HEK293 (cell line): ENCODE measurements around the gene TIGAR.

Experiments used
- GFI1B ChIP-seq: fragments of 450-650 bp; formaldehyde crosslinking; IDR thresholded peaks from 2 replicates; pipeline ENCODE4 v1.5.1; 2016; ENCODE audit warnings: missing biosample characterization, missing genetic modification characterization
- ZFP41 ChIP-seq: fragments of 450-650 bp; formaldehyde crosslinking; IDR thresholded peaks from 2 replicates; pipeline ENCODE4 v1.5.1; 2016; ENCODE audit warnings: missing biosample characterization, missing genetic modification characterization, borderline replicate concordance
- ZNF132 ChIP-seq: fragments of 450-650 bp; formaldehyde crosslinking; IDR thresholded peaks from 2 replicates; pipeline ENCODE4 v1.5.1; 2017; ENCODE audit warnings: missing biosample characterization, missing genetic modification characterization, borderline replicate concordance
- ZNF174 ChIP-seq: fragments of 450-650 bp; formaldehyde crosslinking; IDR thresholded peaks from 2 replicates; pipeline ENCODE4 v1.5.0; 2017; ENCODE audit warnings: missing biosample characterization, mild to moderate bottlenecking, missing genetic modification characterization
- ZNF2 ChIP-seq: fragments of 450-650 bp; formaldehyde crosslinking; IDR thresholded peaks from 2 replicates; pipeline ENCODE4 v1.5.1; 2016; ENCODE audit warnings: missing biosample characterization, missing genetic modification characterization
- ZNF211 ChIP-seq: fragments of 450-650 bp; formaldehyde crosslinking; IDR thresholded peaks from 2 replicates; pipeline ENCODE4 v1.5.1; 2016; ENCODE audit warnings: low read depth, missing biosample characterization, missing genetic modification characterization
- ZNF391 ChIP-seq: fragments of 450-650 bp; formaldehyde crosslinking; IDR thresholded peaks from 2 replicates; pipeline ENCODE4 v1.5.1; 2016; ENCODE audit warnings: low read depth, missing biosample characterization, missing genetic modification characterization, borderline replicate concordance
- ZNF404 ChIP-seq: fragments of 450-650 bp; formaldehyde crosslinking; IDR thresholded peaks from 2 replicates; pipeline ENCODE4 v1.5.1; 2017; ENCODE audit warnings: missing biosample characterization, missing genetic modification characterization
- ZNF416 ChIP-seq: fragments of 450-650 bp; formaldehyde crosslinking; IDR thresholded peaks from 2 replicates; pipeline ENCODE4 v1.5.1; 2016; ENCODE audit warnings: missing biosample characterization, missing genetic modification characterization
- ZNF48 ChIP-seq: fragments of 450-650 bp; formaldehyde crosslinking; IDR thresholded peaks from 2 replicates; pipeline ENCODE4 v1.5.1; 2016; ENCODE audit warnings: missing biosample characterization, missing genetic modification characterization
- ZNF548 ChIP-seq: fragments of 450-650 bp; formaldehyde crosslinking; IDR thresholded peaks from 2 replicates; pipeline ENCODE4 v1.5.1; 2016; ENCODE audit warnings: missing biosample characterization, missing genetic modification characterization
- ZNF585B ChIP-seq: fragments of 450-650 bp; formaldehyde crosslinking; IDR thresholded peaks from 2 replicates; pipeline ENCODE4 v1.5.1; 2016; ENCODE audit warnings: missing biosample characterization, missing genetic modification characterization
- ZNF660 ChIP-seq: fragments of 450-650 bp; IDR thresholded peaks from 2 replicates; pipeline ENCODE4 v1.5.1; 2018; ENCODE audit warnings: missing biosample characterization, mild to moderate bottlenecking, missing genetic modification characterization
- TF ChIP-seq, protein P1 (sequence below): fragments of 450-650 bp; formaldehyde crosslinking; IDR thresholded peaks from 2 replicates; pipeline ENCODE4 v1.5.1; 2016; ENCODE audit warnings: missing biosample characterization, missing genetic modification characterization, borderline replicate concordance
- TF ChIP-seq, protein P2 (sequence below): fragments of 450-650 bp; formaldehyde crosslinking; optimal IDR thresholded peaks from 2 replicates; pipeline ENCODE3; 2016; ENCODE audit warnings: missing biosample characterization, mild to moderate bottlenecking, missing genetic modification characterization
- TF ChIP-seq, protein P3 (sequence below): fragments of 450-650 bp; formaldehyde crosslinking; IDR thresholded peaks from 2 replicates; pipeline ENCODE4 v1.5.1; 2017; ENCODE audit warnings: missing biosample characterization, mild to moderate bottlenecking, missing genetic modification characterization, moderate library complexity
- TF ChIP-seq, protein P4 (sequence below): fragments of 450-650 bp; formaldehyde crosslinking; IDR thresholded peaks from 2 replicates; pipeline ENCODE4 v1.5.1; 2017; ENCODE audit warnings: missing biosample characterization, missing genetic modification characterization
- TF ChIP-seq, protein P5 (sequence below): fragments of 450-650 bp; formaldehyde crosslinking; IDR thresholded peaks from 2 replicates; pipeline ENCODE4 v1.5.1; 2016; ENCODE audit warnings: missing biosample characterization, missing genetic modification characterization
- TF ChIP-seq, protein P6 (sequence below): fragments of 450-650 bp; formaldehyde crosslinking; IDR thresholded peaks from 2 replicates; pipeline ENCODE4 v1.5.1; 2016; ENCODE audit warnings: missing biosample characterization, missing genetic modification characterization
- TF ChIP-seq, protein P7 (sequence below): fragments of 450-650 bp; formaldehyde crosslinking; IDR thresholded peaks from 2 replicates; pipeline ENCODE4 v1.5.1; 2016; ENCODE audit warnings: missing biosample characterization, missing genetic modification characterization

The TIGAR gene

DNA sequence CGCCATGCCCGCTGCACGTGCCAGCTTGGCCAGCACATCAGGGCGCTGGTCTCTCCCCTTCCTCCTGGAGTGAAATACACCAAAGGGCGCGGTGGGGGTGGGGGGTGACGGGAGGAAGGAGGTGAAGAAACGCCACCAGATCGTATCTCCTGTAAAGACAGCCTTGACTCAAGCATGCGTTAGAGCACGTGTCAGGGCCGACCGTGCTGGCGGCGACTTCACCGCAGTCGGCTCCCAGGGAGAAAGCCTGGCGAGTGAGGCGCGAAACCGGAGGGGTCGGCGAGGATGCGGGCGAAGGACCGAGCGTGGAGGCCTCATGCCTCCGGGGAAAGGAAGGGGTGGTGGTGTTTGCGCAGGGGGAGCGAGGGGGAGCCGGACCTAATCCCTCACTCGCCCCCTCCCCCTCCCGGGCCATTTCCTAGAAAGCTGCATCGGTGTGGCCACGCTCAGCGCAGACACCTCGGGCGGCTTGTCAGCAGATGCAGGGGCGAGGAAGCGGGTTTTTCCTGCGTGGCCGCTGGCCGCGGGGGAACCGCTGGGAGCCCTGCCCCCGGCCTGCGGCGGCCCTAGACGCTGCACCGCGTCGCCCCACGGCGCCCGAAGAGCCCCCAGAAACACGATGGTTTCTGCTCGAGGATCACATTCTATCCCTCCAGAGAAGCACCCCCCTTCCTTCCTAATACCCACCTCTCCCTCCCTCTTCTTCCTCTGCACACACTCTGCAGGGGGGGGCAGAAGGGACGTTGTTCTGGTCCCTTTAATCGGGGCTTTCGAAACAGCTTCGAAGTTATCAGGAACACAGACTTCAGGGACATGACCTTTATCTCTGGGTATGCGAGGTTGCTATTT lies 48.4 kb upstream of the TIGAR start (continued):
- TF ChIP-seq ZNF132: no peak
- TF ChIP-seq, protein P1, sequence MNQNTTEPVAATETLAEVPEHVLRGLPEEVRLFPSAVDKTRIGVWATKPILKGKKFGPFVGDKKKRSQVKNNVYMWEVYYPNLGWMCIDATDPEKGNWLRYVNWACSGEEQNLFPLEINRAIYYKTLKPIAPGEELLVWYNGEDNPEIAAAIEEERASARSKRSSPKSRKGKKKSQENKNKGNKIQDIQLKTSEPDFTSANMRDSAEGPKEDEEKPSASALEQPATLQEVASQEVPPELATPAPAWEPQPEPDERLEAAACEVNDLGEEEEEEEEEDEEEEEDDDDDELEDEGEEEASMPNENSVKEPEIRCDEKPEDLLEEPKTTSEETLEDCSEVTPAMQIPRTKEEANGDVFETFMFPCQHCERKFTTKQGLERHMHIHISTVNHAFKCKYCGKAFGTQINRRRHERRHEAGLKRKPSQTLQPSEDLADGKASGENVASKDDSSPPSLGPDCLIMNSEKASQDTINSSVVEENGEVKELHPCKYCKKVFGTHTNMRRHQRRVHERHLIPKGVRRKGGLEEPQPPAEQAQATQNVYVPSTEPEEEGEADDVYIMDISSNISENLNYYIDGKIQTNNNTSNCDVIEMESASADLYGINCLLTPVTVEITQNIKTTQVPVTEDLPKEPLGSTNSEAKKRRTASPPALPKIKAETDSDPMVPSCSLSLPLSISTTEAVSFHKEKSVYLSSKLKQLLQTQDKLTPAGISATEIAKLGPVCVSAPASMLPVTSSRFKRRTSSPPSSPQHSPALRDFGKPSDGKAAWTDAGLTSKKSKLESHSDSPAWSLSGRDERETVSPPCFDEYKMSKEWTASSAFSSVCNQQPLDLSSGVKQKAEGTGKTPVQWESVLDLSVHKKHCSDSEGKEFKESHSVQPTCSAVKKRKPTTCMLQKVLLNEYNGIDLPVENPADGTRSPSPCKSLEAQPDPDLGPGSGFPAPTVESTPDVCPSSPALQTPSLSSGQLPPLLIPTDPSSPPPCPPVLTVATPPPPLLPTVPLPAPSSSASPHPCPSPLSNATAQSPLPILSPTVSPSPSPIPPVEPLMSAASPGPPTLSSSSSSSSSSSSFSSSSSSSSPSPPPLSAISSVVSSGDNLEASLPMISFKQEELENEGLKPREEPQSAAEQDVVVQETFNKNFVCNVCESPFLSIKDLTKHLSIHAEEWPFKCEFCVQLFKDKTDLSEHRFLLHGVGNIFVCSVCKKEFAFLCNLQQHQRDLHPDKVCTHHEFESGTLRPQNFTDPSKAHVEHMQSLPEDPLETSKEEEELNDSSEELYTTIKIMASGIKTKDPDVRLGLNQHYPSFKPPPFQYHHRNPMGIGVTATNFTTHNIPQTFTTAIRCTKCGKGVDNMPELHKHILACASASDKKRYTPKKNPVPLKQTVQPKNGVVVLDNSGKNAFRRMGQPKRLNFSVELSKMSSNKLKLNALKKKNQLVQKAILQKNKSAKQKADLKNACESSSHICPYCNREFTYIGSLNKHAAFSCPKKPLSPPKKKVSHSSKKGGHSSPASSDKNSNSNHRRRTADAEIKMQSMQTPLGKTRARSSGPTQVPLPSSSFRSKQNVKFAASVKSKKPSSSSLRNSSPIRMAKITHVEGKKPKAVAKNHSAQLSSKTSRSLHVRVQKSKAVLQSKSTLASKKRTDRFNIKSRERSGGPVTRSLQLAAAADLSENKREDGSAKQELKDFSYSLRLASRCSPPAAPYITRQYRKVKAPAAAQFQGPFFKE (tag by site-specific recombination): peak; percentile 62; the same call in 1 of the 2 replicates
- TF ChIP-seq ZNF416: no peak
- TF ChIP-seq ZNF391 (tag by site-specific recombination): 0 out of 2 replicates have a peak, but pooled peaks have one; percentile 52
- no peak for TF ChIP-seq ZNF585B (tag by site-specific recombination)
- TF ChIP-seq, protein P2, sequence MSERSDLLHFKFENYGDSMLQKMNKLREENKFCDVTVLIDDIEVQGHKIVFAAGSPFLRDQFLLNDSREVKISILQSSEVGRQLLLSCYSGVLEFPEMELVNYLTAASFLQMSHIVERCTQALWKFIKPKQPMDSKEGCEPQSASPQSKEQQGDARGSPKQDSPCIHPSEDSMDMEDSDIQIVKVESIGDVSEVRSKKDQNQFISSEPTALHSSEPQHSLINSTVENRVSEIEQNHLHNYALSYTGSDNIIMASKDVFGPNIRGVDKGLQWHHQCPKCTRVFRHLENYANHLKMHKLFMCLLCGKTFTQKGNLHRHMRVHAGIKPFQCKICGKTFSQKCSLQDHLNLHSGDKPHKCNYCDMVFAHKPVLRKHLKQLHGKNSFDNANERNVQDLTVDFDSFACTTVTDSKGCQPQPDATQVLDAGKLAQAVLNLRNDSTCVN: peak; percentile 96
- TF ChIP-seq GFI1B (tag by site-specific recombination): 0 out of 2 replicates have a peak, but pooled peaks have one; percentile 40
- no peak for TF ChIP-seq ZNF660 (tag by site-specific recombination)
- TF ChIP-seq ZNF404 (tag by site-specific recombination): no peak
- no peak for TF ChIP-seq ZNF174 (tag by site-specific recombination)
- no peak for TF ChIP-seq ZNF48 (tag by site-specific recombination)
- TF ChIP-seq ZNF548: no peak
- no peak for TF ChIP-seq ZFP41 (tag by site-specific recombination)
- TF ChIP-seq ZNF2 (tag by site-specific recombination): peak; percentile 74; the same call in 1 of the 2 replicates
- TF ChIP-seq, protein P3, sequence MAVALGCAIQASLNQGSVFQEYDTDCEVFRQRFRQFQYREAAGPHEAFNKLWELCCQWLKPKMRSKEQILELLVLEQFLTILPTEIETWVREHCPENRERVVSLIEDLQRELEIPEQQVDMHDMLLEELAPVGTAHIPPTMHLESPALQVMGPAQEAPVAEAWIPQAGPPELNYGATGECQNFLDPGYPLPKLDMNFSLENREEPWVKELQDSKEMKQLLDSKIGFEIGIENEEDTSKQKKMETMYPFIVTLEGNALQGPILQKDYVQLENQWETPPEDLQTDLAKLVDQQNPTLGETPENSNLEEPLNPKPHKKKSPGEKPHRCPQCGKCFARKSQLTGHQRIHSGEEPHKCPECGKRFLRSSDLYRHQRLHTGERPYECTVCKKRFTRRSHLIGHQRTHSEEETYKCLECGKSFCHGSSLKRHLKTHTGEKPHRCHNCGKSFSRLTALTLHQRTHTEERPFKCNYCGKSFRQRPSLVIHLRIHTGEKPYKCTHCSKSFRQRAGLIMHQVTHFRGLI (tag by site-specific recombination): no peak
- TF ChIP-seq, protein P4, sequence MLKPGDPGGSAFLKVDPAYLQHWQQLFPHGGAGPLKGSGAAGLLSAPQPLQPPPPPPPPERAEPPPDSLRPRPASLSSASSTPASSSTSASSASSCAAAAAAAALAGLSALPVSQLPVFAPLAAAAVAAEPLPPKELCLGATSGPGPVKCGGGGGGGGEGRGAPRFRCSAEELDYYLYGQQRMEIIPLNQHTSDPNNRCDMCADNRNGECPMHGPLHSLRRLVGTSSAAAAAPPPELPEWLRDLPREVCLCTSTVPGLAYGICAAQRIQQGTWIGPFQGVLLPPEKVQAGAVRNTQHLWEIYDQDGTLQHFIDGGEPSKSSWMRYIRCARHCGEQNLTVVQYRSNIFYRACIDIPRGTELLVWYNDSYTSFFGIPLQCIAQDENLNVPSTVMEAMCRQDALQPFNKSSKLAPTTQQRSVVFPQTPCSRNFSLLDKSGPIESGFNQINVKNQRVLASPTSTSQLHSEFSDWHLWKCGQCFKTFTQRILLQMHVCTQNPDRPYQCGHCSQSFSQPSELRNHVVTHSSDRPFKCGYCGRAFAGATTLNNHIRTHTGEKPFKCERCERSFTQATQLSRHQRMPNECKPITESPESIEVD: no peak
- TF ChIP-seq, protein P5, sequence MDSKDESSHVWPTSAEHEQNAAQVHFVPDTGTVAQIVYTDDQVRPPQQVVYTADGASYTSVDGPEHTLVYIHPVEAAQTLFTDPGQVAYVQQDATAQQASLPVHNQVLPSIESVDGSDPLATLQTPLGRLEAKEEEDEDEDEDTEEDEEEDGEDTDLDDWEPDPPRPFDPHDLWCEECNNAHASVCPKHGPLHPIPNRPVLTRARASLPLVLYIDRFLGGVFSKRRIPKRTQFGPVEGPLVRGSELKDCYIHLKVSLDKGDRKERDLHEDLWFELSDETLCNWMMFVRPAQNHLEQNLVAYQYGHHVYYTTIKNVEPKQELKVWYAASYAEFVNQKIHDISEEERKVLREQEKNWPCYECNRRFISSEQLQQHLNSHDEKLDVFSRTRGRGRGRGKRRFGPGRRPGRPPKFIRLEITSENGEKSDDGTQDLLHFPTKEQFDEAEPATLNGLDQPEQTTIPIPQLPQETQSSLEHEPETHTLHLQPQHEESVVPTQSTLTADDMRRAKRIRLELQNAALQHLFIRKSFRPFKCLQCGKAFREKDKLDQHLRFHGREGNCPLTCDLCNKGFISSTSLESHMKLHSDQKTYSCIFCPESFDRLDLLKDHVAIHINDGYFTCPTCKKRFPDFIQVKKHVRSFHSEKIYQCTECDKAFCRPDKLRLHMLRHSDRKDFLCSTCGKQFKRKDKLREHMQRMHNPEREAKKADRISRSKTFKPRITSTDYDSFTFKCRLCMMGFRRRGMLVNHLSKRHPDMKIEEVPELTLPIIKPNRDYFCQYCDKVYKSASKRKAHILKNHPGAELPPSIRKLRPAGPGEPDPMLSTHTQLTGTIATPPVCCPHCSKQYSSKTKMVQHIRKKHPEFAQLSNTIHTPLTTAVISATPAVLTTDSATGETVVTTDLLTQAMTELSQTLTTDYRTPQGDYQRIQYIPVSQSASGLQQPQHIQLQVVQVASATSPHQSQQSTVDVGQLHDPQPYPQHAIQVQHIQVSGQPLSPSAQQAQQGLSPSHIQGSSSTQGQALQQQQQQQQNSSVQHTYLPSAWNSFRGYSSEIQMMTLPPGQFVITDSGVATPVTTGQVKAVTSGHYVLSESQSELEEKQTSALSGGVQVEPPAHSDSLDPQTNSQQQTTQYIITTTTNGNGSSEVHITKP (tag by site-specific recombination): peak; percentile 31; the same call in 1 of the 2 replicates
- TF ChIP-seq, protein P6, sequence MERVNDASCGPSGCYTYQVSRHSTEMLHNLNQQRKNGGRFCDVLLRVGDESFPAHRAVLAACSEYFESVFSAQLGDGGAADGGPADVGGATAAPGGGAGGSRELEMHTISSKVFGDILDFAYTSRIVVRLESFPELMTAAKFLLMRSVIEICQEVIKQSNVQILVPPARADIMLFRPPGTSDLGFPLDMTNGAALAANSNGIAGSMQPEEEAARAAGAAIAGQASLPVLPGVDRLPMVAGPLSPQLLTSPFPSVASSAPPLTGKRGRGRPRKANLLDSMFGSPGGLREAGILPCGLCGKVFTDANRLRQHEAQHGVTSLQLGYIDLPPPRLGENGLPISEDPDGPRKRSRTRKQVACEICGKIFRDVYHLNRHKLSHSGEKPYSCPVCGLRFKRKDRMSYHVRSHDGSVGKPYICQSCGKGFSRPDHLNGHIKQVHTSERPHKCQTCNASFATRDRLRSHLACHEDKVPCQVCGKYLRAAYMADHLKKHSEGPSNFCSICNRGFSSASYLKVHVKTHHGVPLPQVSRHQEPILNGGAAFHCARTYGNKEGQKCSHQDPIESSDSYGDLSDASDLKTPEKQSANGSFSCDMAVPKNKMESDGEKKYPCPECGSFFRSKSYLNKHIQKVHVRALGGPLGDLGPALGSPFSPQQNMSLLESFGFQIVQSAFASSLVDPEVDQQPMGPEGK: peak; percentile 95
- no peak for TF ChIP-seq ZNF211 (tag by site-specific recombination)
- TF ChIP-seq, protein P7, sequence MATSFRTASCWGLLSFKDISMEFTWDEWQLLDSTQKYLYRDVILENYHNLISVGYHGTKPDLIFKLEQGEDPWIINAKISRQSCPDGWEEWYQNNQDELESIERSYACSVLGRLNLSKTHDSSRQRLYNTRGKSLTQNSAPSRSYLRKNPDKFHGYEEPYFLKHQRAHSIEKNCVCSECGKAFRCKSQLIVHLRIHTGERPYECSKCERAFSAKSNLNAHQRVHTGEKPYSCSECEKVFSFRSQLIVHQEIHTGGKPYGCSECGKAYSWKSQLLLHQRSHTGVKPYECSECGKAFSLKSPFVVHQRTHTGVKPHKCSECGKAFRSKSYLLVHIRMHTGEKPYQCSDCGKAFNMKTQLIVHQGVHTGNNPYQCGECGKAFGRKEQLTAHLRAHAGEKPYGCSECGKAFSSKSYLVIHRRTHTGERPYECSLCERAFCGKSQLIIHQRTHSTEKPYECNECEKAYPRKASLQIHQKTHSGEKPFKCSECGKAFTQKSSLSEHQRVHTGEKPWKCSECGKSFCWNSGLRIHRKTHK (tag by site-specific recombination): no peak
